Smooth muscle cell of the coronary artery (primary cell): Measurements from ENCODE around the gene BLACAT1. TPM values are rescaled to one million over a fixed set of nuclear protein-coding genes. Genes with fewer than 3 reads are reported as not detected.

ENCODE experiments used
- total RNA-seq: library from RNA; depleted of rRNA; stranded (reverse); fragments of >200 nt; gene quantifications from 2 replicates; pipeline ENCODE4 v1.2.3, GENCODE V29; 2014; ENCODE audit warnings: low replicate concordance

Gene BLACAT1
- not detected in 2 replicates for total RNA-seq

DNA sequence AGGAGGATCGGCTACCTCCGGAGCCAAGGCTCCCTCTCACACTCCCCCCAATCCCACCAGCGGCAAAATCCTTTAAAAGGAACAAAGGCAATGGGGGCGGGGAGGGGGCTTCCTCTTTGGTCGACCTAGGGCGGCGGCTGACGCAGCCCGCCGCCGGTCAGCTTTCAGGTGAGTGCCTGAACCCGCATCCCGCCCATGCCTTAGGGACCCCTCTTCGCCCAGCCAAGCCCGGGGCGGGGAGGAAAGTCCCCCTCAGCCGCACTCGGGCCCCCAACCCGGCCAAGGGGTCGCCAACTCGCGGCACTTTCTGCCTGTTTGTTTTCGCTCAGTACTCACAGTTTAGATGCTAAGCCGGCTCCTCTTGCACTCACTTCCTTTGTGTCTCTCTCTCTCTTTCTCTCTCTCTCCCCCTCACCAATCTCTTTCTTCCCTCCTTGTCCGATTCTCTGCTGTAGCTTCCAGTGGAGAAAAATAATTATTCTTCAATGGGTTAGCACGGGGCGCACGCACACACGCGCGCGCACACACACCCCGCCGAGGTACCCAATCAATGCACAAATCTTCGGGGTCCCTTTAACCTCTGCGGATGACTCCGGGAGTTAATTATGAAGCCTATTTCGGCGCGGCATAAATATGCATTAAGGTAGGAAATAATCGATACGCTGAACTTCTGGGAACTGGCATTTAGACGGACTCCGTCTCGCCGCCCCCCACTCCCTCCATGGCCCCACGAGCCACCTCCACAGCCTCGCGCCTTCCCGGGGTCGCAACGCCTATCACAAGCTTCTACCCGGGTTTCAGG is at the start of gene BLACAT1:
BLACAT1 (minus strand) TSS at position 465 of the 802 bp plus-strand sequence.

DNA sequence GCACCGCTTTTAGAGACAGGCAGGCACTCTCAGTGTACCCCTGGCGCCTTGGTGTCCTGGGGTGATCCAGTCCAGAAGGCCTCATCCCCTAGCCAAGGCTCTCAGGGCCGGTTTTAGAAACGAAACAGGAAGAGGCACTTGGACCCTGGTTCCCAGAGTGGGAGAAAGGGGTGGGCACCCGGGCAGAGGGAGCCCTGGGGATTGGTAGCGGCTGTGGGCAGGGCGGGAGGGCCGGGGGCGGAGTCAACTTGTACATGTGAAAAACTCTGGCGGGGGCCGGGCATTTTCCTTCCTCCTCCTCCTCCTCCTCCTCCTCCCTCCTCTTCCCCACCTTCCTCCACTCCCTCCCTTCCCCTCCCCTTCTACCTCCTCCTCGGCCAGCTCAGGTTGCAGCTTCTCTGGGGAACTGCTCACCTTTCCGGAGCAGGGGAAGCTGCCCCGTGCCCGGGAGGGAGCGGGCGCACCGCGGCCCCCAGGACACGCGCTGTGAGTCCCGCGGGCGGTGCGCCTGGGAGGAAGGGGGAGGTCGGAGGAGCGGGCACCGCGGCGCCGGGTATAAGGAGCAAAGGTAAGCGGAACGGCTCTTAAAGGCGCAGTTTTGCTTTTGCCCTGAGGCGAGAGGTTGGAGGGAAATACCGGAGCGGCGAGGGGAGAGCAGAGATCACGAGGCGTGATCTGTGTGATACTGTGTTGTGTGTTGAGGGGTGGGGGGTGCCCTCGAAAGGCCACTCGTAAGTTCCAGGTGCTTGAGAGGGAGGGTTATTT is 48.6 kb upstream of the BLACAT1 start, which contains the start of gene CDK18:
CDK18 (plus strand) TSS at position 359 of the 765 bp plus-strand sequence. CDS start 18,499 bp downstream, outside the sequence.

DNA sequence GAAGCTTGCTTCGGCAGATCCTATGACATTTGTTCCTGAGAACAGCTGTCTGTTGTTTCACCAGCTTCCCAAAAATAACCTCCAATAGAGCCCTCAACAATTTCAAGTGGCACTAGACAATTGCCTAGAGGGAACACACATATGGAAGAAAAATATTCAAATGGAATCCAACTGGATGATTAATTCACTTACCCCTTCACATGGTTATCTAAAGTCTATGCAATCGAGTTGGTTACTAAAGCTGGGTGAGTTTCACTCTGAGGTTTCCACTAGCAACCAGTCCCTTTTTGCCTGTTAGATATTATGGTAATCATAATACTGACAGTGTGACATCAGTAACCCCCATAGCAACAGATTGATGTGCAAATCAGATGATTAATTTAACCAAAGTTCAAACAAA is 34.0 kb downstream of the BLACAT1 start, which contains the start of gene LEMD1:
LEMD1 (minus strand) TSS at position 259 of the 400 bp plus-strand sequence. CDS start 1,520 bp downstream, outside the sequence.

Other genes with a start within 250 kb of the BLACAT1 start
- gene DSTYK, start 244.3 kb downstream of the BLACAT1 start, total RNA-seq, result 10.9 and 19.3 TPM in 2 replicates
- 1.4 and 2.3 TPM in 2 replicates for gene TMCC2, start 228.1 kb downstream of the BLACAT1 start, total RNA-seq
- 0.70 and 6.2 TPM in 2 replicates for gene NUAK2, start 134.3 kb downstream of the BLACAT1 start, total RNA-seq
- 0.08 TPM in 1 of 2 replicates, not detected in the other for gene KLHDC8A, start 99.1 kb downstream of the BLACAT1 start, total RNA-seq
- gene LEMD1, start 34.0 kb downstream of the BLACAT1 start, total RNA-seq, result not detected in 2 replicates
- 0.47 and 1.1 TPM in 2 replicates for gene CDK18, start 48.6 kb upstream of the BLACAT1 start, total RNA-seq
- 3.5 and 7.4 TPM in 2 replicates for gene ELK4, start 176.0 kb upstream of the BLACAT1 start, total RNA-seq
- 0.82 and 5.9 TPM in 2 replicates for gene SLC45A3, start 224.5 kb upstream of the BLACAT1 start, total RNA-seq